PC-3 (cell line): ENCODE results near the gene FAM161A. TPM values are rescaled to one million over a fixed set of nuclear protein-coding genes. Genes with fewer than 3 reads are reported as not detected.
"Not testable (repeated sequence)": the region's sequence is repeated elsewhere in the genome, so short reads cannot be mapped to it uniquely, and the experiment has no call there.

ENCODE experiments used
- ATAC-seq: fragments of 200-7000 bp; cut with Tn5 transposase; 2 replicates; pipeline ENCODE4 v1.9.1; 2020; ENCODE audit warnings: mild to moderate bottlenecking, moderate library complexity
- BruUV-seq: library from RNA; stranded (reverse); fragments of 400-500 nt; replicated peaks from 2 replicates; lab custom pipeline; 2021; lab: Mats Ljungman, UMichigan
- CTCF ChIA-PET: fragments of 300-600 bp; sonication (Branson Sonifier 250); formaldehyde crosslinking; loops from one replicate; lab custom pipeline; 2022; ENCODE audit warnings: antibody characterized with exemption; lab: Charles Lee
- POLR2A ChIA-PET: fragments of 300-600 bp; sonication (Branson Sonifier 250); formaldehyde crosslinking; loops from one replicate; lab custom pipeline; 2022; ENCODE audit warnings: antibody characterized with exemption; ENCODE audit not compliant: unreplicated experiment; lab: Charles Lee
- DNase-seq: peaks from one replicate; pipeline ENCODE4 v3.0.0-alpha.2; 2015
- H2AFZ ChIP-seq: fragments of 300-600 bp; sonication (generic); 2 replicates; pipeline ENCODE4 v1.6.0; 2016; ENCODE audit warnings: antibody characterized with exemption, low read length
- H3F3A ChIP-seq: fragments of 300-600 bp; sonication (generic); one replicate; pipeline ENCODE4 v1.6.0; 2017; ENCODE audit warnings: antibody characterized with exemption, low read length, control low read depth, mild to moderate bottlenecking; ENCODE audit not compliant: unreplicated experiment
- H3K27ac ChIP-seq: fragments of 300-600 bp; sonication (generic); 2 replicates; pipeline ENCODE4 v1.5.1; 2016; ENCODE audit warnings: mild to moderate bottlenecking, low read length
- H3K27me3 ChIP-seq: fragments of 300-600 bp; sonication (generic); 2 replicates; pipeline ENCODE4 v1.6.1; 2016; ENCODE audit warnings: low read length, mixed read lengths
- H3K36me3 ChIP-seq: fragments of 300-600 bp; sonication (generic); 2 replicates; pipeline ENCODE4 v1.6.1; 2016; ENCODE audit warnings: low read depth, mixed run types, low read length, mixed read lengths
- H3K4me1 ChIP-seq: fragments of 300-600 bp; sonication (generic); 2 replicates; pipeline ENCODE4 v1.5.1; 2016; ENCODE audit warnings: low read length; ENCODE audit not compliant: insufficient read depth
- H3K4me2 ChIP-seq: fragments of 300-600 bp; sonication (generic); 2 replicates; pipeline ENCODE4 v1.6.0; 2016; ENCODE audit warnings: low read length
- H3K4me3 ChIP-seq: fragments of 300-600 bp; sonication (generic); 2 replicates; pipeline ENCODE4 v1.5.1; 2016; ENCODE audit warnings: mild to moderate bottlenecking, low read length, mixed read lengths
- H3K79me2 ChIP-seq: fragments of 300-600 bp; sonication (generic); 2 replicates; pipeline ENCODE4 v1.6.1; 2017; ENCODE audit warnings: low read length, mixed read lengths
- H3K9ac ChIP-seq: fragments of 300-600 bp; sonication (generic); 2 replicates; pipeline ENCODE4 v1.6.0; 2016; ENCODE audit warnings: mild to moderate bottlenecking, low read length
- H3K9me2 ChIP-seq: fragments of 300-600 bp; sonication (generic); replicated peaks from 2 replicates; pipeline ENCODE4 v1.6.1; 2016; ENCODE audit warnings: mixed run types, low read length, mixed read lengths
- H3K9me3 ChIP-seq: fragments of 300-600 bp; sonication (generic); 2 replicates; pipeline ENCODE4 v1.6.1; 2016; ENCODE audit warnings: low read length, mixed read lengths
- H4K20me1 ChIP-seq: fragments of 300-600 bp; sonication (generic); 2 replicates; pipeline ENCODE4 v1.6.1; 2016; ENCODE audit warnings: low read length, mixed read lengths
- CTCF ChIP-seq: fragments of 300-600 bp; sonication (generic); conservative IDR thresholded peaks from 2 replicates; pipeline ENCODE4 v1.5.1; 2017; ENCODE audit warnings: antibody characterized with exemption, low read depth, mild to moderate bottlenecking, low read length
- EZH2 ChIP-seq: fragments of 300-600 bp; sonication (generic); IDR thresholded peaks from one replicate; pipeline ENCODE4 v1.6.1; 2017; ENCODE audit warnings: antibody characterized with exemption, mild to moderate bottlenecking, low read length; ENCODE audit not compliant: unreplicated experiment
- EZH2phosphoT487 ChIP-seq: fragments of 300-600 bp; sonication (generic); IDR thresholded peaks from 2 replicates; pipeline ENCODE4 v1.6.1; 2018; ENCODE audit warnings: mild to moderate bottlenecking, antibody characterized with exemption, low read length, borderline replicate concordance
- intact Hi-C: fragments of 100-400 bp; cut with micrococcal nuclease; formaldehyde crosslinking; loops from 2 replicates; pipeline ENCODE4 v1.9.0; 2023
- total RNA-seq: library from RNA; depleted of rRNA; stranded (reverse); fragments of >200 nt; gene quantifications from 2 replicates; pipeline ENCODE4 v1.2.3, GENCODE V29; 2014

The FAM161A gene
- total RNA-seq, 1 experiment from 2014 or later = 3.2 TPM

- ATAC-seq = no peak
- TF ChIP-seq EZH2phosphoT487 (no peak), CTCF (no peak), EZH2 (no peak)
- Histone ChIP-seq H3K27ac (no peak overlapping the region), H3K9ac (no peak overlapping the region), H4K20me1 (no peaks in the 10 kb centered on the region), H2AFZ (no peak overlapping the region), H3K79me2 (no peaks in the 10 kb centered on the region), H3K9me3 (no peaks in the 10 kb centered on the region), H3K4me1 (no peaks in the 10 kb centered on the region), H3K4me2 (no peak overlapping the region), H3K36me3 (no peaks in the 10 kb centered on the region), H3F3A (no peaks in the 10 kb centered on the region), H3K27me3 (no peaks in the 10 kb centered on the region), H3K4me3 (no peak overlapping the region), H3K9me2 (no peaks in the 10 kb centered on the region)
- POLR2A ChIA-PET = no interaction called here
- intact Hi-C loops = no loop called here
- no TSS peak for BruUV-seq
- CTCF ChIA-PET = no interaction called here
- DNase-seq = no peak
Measured at GRCh38 chr2:61811821-61812220, 42.0 kb downstream of the FAM161A start.

- intact Hi-C loops, ATAC-seq: not testable (repeated sequence)
Measured at GRCh38 chr2:61810203-61810602, 43.7 kb downstream of the FAM161A start.

GRCh38 chr2:61808693-61809092 is 45.2 kb downstream of the FAM161A start:
- BruUV-seq, H3K27me3 ChIP-seq, H3K36me3 ChIP-seq, POLR2A ChIA-PET, H4K20me1 ChIP-seq, ATAC-seq, H3K79me2 ChIP-seq, H3K9me2 ChIP-seq, H3K4me2 ChIP-seq, H3K9me3 ChIP-seq, H3K27ac ChIP-seq, DNase-seq, H3F3A ChIP-seq, H3K4me1 ChIP-seq, CTCF ChIA-PET, H3K9ac ChIP-seq, H2AFZ ChIP-seq, H3K4me3 ChIP-seq, intact Hi-C loops: not testable (repeated sequence)

More at GRCh38 chr2:61810203-61810602, 43.7 kb downstream of the FAM161A start:
- CTCF ChIA-PET, H4K20me1 ChIP-seq, POLR2A ChIA-PET, H3K9me3 ChIP-seq, H3K4me3 ChIP-seq, H3K27ac ChIP-seq, H3K9ac ChIP-seq, DNase-seq, H3K27me3 ChIP-seq, H3K9me2 ChIP-seq, BruUV-seq, H3F3A ChIP-seq, H3K4me2 ChIP-seq, H3K79me2 ChIP-seq, H2AFZ ChIP-seq, H3K4me1 ChIP-seq, H3K36me3 ChIP-seq: not testable (repeated sequence)
